ENCODE data around the gene SLIT3. TPM values are rescaled to one million over a fixed set of nuclear protein-coding genes. Genes with fewer than 3 reads are reported as not detected.

Gene SLIT3
- total RNA-seq, 2 experiments from 2014 or later, result 1.8 to 2.1 TPM

- Mint-ChIP-seq H3K27ac (no peak overlapping the region), H3K4me3 (no peak overlapping the region), H3K27me3 (peaks cover 6% of the 10 kb centered on the region), H3K9me3 (no peaks in the 10 kb centered on the region), H3K4me1 (ENCODE audit: low read depth) (peaks cover 17% of the 10 kb centered on the region), H3K36me3 (no peaks in the 10 kb centered on the region)
- POLR2A ChIA-PET, result no interaction called here
- CTCF ChIA-PET, result no interaction called here
- intact Hi-C loops (cut with micrococcal nuclease), result no loop called here
- DNase-seq, result no peak
These were observed 481.8 kb downstream of the SLIT3 start for GRCh38 chr5:168819004-168819621.

GRCh38 chr5:168818558-168818957 lies 482.4 kb downstream of the SLIT3 start:
- intact Hi-C loops (cut with micrococcal nuclease), result no loop called here
- no peak for DNase-seq
- ChIA-PET CTCF (no interaction called here), POLR2A (no interaction called here)
- H3K27ac Mint-ChIP-seq, result no peak overlapping the region
- H3K27me3 Mint-ChIP-seq, result peaks cover 5% of the 10 kb centered on the region
- peaks cover 17% of the 10 kb centered on the region for H3K4me1 Mint-ChIP-seq (ENCODE audit: low read depth)
- H3K36me3 Mint-ChIP-seq, result no peaks in the 10 kb centered on the region
- H3K4me3 Mint-ChIP-seq, result no peak overlapping the region
- H3K9me3 Mint-ChIP-seq, result no peaks in the 10 kb centered on the region

GRCh38 chr5:168817591-168817990 lies 483.3 kb downstream of the SLIT3 start:
- POLR2A ChIA-PET, result no interaction called here
- intact Hi-C loops (cut with micrococcal nuclease), result no loop called here
- Mint-ChIP-seq H3K4me3 (no peak overlapping the region), H3K27me3 (peaks cover 5% of the 10 kb centered on the region), H3K9me3 (no peaks in the 10 kb centered on the region), H3K27ac (no peak overlapping the region), H3K4me1 (ENCODE audit: low read depth) (peaks cover 10% of the 10 kb centered on the region), H3K36me3 (no peaks in the 10 kb centered on the region)
- DNase-seq, result no peak
- CTCF ChIA-PET, result no interaction called here

- H3K4me1 Mint-ChIP-seq (ENCODE audit: low read depth), result peaks cover 3% of the 10 kb centered on the region
- H3K36me3 Mint-ChIP-seq, result no peaks in the 10 kb centered on the region
- intact Hi-C loops (cut with micrococcal nuclease), result no loop called here
- H3K27me3 Mint-ChIP-seq, result peaks cover 9% of the 10 kb centered on the region
- no peaks in the 10 kb centered on the region for H3K9me3 Mint-ChIP-seq
- no peak overlapping the region for H3K4me3 Mint-ChIP-seq
- H3K27ac Mint-ChIP-seq, result no peak overlapping the region
- CTCF ChIA-PET, result no interaction called here
- DNase-seq, result no peak
- POLR2A ChIA-PET, result no interaction called here
These were observed 484.3 kb downstream of the SLIT3 start for GRCh38 chr5:168816661-168817060.

- ChIA-PET POLR2A (no interaction called here), CTCF (interaction anchor here (0.7 kb wide), 1 partner anchor 107 kb away, joined by 3 read pairs; no protein-coding TSS in a partner anchor)
- intact Hi-C loops (cut with micrococcal nuclease), result no loop called here
- no peak for DNase-seq
- H3K4me3 Mint-ChIP-seq, result no peak overlapping the region
- peaks cover 7% of the 10 kb centered on the region for H3K27me3 Mint-ChIP-seq
- no peaks in the 10 kb centered on the region for H3K36me3 Mint-ChIP-seq
- H3K4me1 Mint-ChIP-seq (ENCODE audit: low read depth), result no peaks in the 10 kb centered on the region
- H3K9me3 Mint-ChIP-seq, result no peaks in the 10 kb centered on the region
- H3K27ac Mint-ChIP-seq, result no peak overlapping the region
These were observed 487.6 kb downstream of the SLIT3 start for GRCh38 chr5:168813184-168813968.

GRCh38 chr5:168810641-168811040 lies 490.3 kb downstream of the SLIT3 start:
- ChIA-PET CTCF (no interaction called here), POLR2A (no interaction called here)
- Mint-ChIP-seq H3K27ac (no peak overlapping the region), H3K4me1 (ENCODE audit: low read depth) (no peaks in the 10 kb centered on the region), H3K36me3 (no peaks in the 10 kb centered on the region), H3K9me3 (no peaks in the 10 kb centered on the region), H3K4me3 (no peak overlapping the region), H3K27me3 (peaks cover 12% of the 10 kb centered on the region)
- intact Hi-C loops (cut with micrococcal nuclease), result no loop called here
- no peak for DNase-seq

GRCh38 chr5:168809218-168809617 lies 491.7 kb downstream of the SLIT3 start:
- no peaks in the 10 kb centered on the region for H3K9me3 Mint-ChIP-seq
- POLR2A ChIA-PET, result no interaction called here

DNA sequence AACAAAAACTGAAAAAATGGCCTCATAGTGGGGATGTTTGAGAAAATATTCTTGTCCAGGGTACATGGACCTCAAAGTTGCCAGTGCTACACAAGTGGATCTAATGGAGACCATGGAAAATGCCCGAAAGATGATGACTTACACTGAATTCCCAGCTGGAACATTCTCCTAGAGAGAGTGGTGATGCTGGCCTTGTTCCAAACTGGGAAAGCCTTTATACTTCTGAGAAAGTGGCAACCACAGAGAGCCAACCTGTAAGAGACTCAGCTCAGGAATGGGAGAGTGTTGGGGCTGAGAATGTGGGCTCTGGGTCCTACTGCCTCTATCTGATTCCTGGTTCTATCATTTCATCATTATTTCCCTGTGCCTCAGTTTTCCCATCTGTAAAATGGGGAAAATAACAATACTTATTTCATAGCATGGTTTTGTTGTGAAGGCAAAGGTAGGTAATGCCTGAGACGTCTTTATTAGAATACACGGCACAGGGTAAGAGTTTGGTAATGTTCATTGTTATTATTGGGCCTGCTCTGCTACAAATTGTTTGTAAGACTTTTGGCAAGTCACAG lies 492.8 kb downstream of the SLIT3 start:
- intact Hi-C loops (cut with micrococcal nuclease), result no loop called here

More at GRCh38 chr5:168809218-168809617, 491.7 kb downstream of the SLIT3 start:
- Mint-ChIP-seq H3K36me3 (no peaks in the 10 kb centered on the region), H3K27me3 (peaks cover 15% of the 10 kb centered on the region), H3K4me3 (no peak overlapping the region), H3K27ac (no peak overlapping the region), H3K4me1 (ENCODE audit: low read depth) (no peaks in the 10 kb centered on the region)
- CTCF ChIA-PET, result no interaction called here
- intact Hi-C loops (cut with micrococcal nuclease), result no loop called here
- DNase-seq, result no peak

DNA sequence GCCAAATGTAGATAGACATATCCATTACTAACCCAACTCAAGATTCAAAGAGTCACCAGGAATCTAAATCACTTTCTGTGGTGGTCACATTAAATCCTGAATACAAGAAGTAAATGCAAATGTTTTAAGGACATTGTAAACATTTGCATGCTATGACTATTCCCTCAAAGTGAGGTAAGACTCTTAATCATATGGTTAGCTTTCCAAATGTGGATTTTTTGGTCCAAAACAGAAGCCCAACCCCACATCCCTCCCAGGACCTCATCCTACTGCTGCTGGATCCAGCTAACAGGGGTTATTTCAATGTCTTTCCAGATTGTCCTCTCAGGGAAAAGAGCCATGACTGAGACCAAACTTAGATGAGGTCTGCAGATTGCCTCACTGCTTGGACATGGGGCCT lies 493.7 kb downstream of the SLIT3 start:
- POLR2A ChIA-PET, result no interaction called here
- intact Hi-C loops (cut with micrococcal nuclease), result no loop called here
- no peaks in the 10 kb centered on the region for H3K9me3 Mint-ChIP-seq

More for the DNA sequence above, 492.8 kb downstream of the SLIT3 start:
- Mint-ChIP-seq H3K4me1 (ENCODE audit: low read depth) (no peaks in the 10 kb centered on the region), H3K27ac (no peak overlapping the region), H3K4me3 (no peak overlapping the region), H3K36me3 (no peaks in the 10 kb centered on the region), H3K27me3 (peaks cover 15% of the 10 kb centered on the region), H3K9me3 (no peaks in the 10 kb centered on the region)
- ChIA-PET POLR2A (interaction anchor here (1.0 kb wide), 1 partner anchor 9 kb away, joined by 3 read pairs; no protein-coding TSS in a partner anchor), CTCF (no interaction called here)
- no peak for DNase-seq

DNA sequence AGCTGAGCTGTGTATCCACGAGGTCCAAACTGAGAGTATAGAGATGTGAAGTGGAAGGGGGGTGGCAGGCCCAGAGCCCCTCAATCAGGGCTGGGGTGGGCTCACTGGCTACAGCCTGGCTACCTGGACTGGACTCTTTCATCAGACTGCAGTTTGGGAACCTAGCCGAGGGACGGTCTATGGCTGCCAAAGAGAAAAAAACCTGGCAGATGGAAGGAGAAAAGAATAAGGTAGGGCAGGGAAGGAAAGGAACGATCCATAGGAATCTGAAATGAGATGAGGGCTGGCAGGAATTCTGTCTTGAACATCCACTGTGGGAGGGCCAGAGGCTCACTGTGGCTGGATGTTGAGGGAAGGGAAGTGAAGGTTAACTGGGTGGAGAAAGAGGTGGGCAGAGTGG lies 497.4 kb downstream of the SLIT3 start:
- peaks cover 21% of the 10 kb centered on the region for H3K4me1 Mint-ChIP-seq (ENCODE audit: low read depth)
- peaks cover 21% of the 10 kb centered on the region for H3K27me3 Mint-ChIP-seq
- intact Hi-C loops (cut with micrococcal nuclease), result loop anchor here (5.0 kb wide), 1 partner anchor 139 kb away; no protein-coding TSS in a partner anchor
- no peak overlapping the region for H3K27ac Mint-ChIP-seq
- POLR2A ChIA-PET, result no interaction called here
- no peaks in the 10 kb centered on the region for H3K36me3 Mint-ChIP-seq
- CTCF ChIA-PET, result no interaction called here
- no peak overlapping the region for H3K4me3 Mint-ChIP-seq
- no peak for DNase-seq
- no peaks in the 10 kb centered on the region for H3K9me3 Mint-ChIP-seq

More for the DNA sequence above, 493.7 kb downstream of the SLIT3 start:
- no peak for DNase-seq
- Mint-ChIP-seq H3K27ac (no peak overlapping the region), H3K36me3 (no peaks in the 10 kb centered on the region), H3K4me3 (no peak overlapping the region), H3K4me1 (ENCODE audit: low read depth) (peaks cover 6% of the 10 kb centered on the region), H3K27me3 (peaks cover 15% of the 10 kb centered on the region)
- CTCF ChIA-PET, result no interaction called here

DNA sequence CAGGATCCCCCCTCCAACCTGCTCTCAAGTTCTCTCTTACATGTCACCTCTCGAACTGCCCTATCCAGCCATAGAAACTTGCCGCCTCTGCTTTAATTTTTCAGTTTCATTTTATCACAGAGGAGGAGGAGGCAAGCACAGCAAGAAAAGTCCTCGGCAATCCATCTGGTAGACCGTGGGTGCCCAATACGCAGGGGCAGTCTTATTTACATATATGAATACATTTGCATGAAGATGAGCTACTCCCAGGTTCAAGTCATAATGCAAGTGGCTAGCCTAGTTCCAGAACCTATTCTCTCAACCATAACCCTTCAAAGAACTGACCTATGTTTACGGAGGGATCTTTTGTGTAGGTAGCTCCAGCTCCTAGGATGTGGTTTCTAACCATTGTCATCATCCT lies 498.6 kb downstream of the SLIT3 start:
- POLR2A ChIA-PET, result interaction anchor here (1.5 to 2.5 kb wide), 2 partner anchors 20 to 35 kb away, joined by 8 to 9 read pairs; no protein-coding TSS in a partner anchor

DNA sequence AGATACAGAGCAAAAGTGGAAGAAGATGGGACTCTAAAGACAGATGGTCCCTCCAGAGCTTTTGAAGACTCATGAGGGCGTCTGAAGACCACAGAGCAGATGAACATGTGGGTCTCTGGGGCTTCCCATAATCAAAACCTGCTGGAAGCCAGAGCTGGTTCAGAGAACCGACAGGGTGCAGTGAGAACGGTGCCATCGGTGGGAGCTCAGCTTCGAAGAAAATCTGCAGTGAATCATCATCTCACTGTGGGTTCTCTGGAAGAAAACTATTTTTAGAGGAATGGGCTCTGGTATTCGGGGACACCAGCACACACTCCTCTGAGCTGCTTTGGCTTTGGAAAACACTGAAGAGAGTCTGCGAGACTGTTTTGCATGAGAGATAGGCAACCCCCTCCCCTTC lies 499.4 kb downstream of the SLIT3 start:
- H3K4me1 Mint-ChIP-seq (ENCODE audit: low read depth), result peaks cover 33% of the 10 kb centered on the region
- ChIA-PET POLR2A (interaction anchor here (0.6 to 2.5 kb wide), 2 partner anchors 21 to 249 kb away, joined by 6 to 8 read pairs; no protein-coding TSS in a partner anchor), CTCF (interaction anchor here (0.5 to 0.9 kb wide), 4 partner anchors 22 to 54 kb away, joined by 3 to 4 read pairs (median 3); no protein-coding TSS in a partner anchor)
- no peaks in the 10 kb centered on the region for H3K36me3 Mint-ChIP-seq
- peak overlapping the region; percentile 17 for H3K4me3 Mint-ChIP-seq
- H3K27ac Mint-ChIP-seq, result peak overlapping the region; percentile 64
- H3K9me3 Mint-ChIP-seq, result no peaks in the 10 kb centered on the region
- peak; percentile 25 for DNase-seq
- peaks cover 16% of the 10 kb centered on the region for H3K27me3 Mint-ChIP-seq
- intact Hi-C loops (cut with micrococcal nuclease), result loop anchor here (5.0 kb wide), 1 partner anchor 141 kb away; no protein-coding TSS in a partner anchor

More for the DNA sequence above, 498.6 kb downstream of the SLIT3 start:
- H3K4me3 Mint-ChIP-seq, result peak overlapping the region; percentile 45
- no peaks in the 10 kb centered on the region for H3K9me3 Mint-ChIP-seq
- peaks cover 13% of the 10 kb centered on the region for H3K27me3 Mint-ChIP-seq
- peaks cover 32% of the 10 kb centered on the region for H3K4me1 Mint-ChIP-seq (ENCODE audit: low read depth)
- intact Hi-C loops (cut with micrococcal nuclease), result loop anchor here (1.0 to 5.0 kb wide), 3 partner anchors 20 to 140 kb away; no protein-coding TSS in a partner anchor
- H3K27ac Mint-ChIP-seq, result peak overlapping the region; percentile 81
- no peaks in the 10 kb centered on the region for H3K36me3 Mint-ChIP-seq
- peak; percentile 60 for DNase-seq
- CTCF ChIA-PET, result no interaction called here

Data from activated CD4-positive, alpha-beta memory T cell treated with anti-CD3 and anti-CD28 coated beads for 36 hours (primary cell).